ENCODE results near the gene THADA.

Gene THADA

DNA sequence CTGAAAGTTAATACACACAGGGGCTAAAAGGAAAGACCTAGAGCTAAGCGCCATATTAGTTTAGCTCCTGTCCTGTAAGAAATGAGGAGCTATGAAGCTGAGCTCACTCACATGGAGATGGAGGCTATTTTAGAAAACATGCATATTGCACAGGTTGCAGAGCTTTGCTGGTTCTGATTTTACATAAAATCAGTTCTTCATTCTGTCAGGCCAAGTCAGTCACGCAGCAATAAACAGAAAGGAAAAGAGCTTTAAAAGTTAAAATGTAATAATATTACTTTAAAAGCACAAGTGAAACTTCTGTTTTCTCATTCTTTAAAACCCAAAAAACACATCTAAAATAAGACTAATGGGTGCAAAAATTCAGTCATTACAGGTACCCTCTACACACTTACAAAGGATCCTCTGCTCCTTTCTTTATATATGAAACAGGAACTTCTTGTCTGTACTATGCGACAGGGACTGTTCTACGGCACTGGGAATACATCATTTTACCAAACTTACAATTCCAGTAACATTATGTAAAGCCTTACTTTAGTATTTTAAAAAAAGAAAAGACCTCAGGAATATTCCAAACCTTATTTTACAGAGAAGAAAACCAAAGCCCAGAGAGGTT is 113.8 kb downstream of the THADA start:
- H3K27me3 ChIP-seq (ENCODE audit: low read length) = no peaks in the 10 kb centered on the region
- no peaks in the 10 kb centered on the region for H3K79me2 ChIP-seq (ENCODE audit: insufficient read depth, low read length)
- H3K9me3 ChIP-seq (ENCODE audit: insufficient read depth, low read length) = no peaks in the 10 kb centered on the region
- no peak overlapping the region for H3K4me2 ChIP-seq (ENCODE audit: low read depth, low read length, poor library complexity, severe bottlenecking)
- H3F3A ChIP-seq (ENCODE audit: insufficient read depth) = peaks cover 11% of the 10 kb centered on the region
- H3K36me3 ChIP-seq (ENCODE audit: low read length) = no peaks in the 10 kb centered on the region
- no peak overlapping the region for H3K4me3 ChIP-seq (ENCODE audit: insufficient read depth, low read length, poor library complexity, severe bottlenecking)
- H3K9me2 ChIP-seq (replicated peaks; ENCODE audit: insufficient read depth, low read length) = no peaks in the 10 kb centered on the region
- no peak overlapping the region for H2AFZ ChIP-seq (ENCODE audit: low read depth, low read length, severe bottlenecking)
- no peak overlapping the region for H3K9ac ChIP-seq (ENCODE audit: low read length)
- H4K20me1 ChIP-seq (ENCODE audit: low read depth, low read length) = no peaks in the 10 kb centered on the region
- H3K27ac ChIP-seq (ENCODE audit: low read depth, low read length) = no peak overlapping the region
- no peak for TF ChIP-seq EZH2phosphoT487 (conservative IDR thresholded peaks at IDR 0.05; ENCODE audit: low read length)
- TF ChIP-seq, protein P1, sequence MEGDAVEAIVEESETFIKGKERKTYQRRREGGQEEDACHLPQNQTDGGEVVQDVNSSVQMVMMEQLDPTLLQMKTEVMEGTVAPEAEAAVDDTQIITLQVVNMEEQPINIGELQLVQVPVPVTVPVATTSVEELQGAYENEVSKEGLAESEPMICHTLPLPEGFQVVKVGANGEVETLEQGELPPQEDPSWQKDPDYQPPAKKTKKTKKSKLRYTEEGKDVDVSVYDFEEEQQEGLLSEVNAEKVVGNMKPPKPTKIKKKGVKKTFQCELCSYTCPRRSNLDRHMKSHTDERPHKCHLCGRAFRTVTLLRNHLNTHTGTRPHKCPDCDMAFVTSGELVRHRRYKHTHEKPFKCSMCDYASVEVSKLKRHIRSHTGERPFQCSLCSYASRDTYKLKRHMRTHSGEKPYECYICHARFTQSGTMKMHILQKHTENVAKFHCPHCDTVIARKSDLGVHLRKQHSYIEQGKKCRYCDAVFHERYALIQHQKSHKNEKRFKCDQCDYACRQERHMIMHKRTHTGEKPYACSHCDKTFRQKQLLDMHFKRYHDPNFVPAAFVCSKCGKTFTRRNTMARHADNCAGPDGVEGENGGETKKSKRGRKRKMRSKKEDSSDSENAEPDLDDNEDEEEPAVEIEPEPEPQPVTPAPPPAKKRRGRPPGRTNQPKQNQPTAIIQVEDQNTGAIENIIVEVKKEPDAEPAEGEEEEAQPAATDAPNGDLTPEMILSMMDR (IDR thresholded peaks at IDR 0.05; ENCODE audit: insufficient read depth, low read length, poor library complexity, severe bottlenecking) = no peak

DNA sequence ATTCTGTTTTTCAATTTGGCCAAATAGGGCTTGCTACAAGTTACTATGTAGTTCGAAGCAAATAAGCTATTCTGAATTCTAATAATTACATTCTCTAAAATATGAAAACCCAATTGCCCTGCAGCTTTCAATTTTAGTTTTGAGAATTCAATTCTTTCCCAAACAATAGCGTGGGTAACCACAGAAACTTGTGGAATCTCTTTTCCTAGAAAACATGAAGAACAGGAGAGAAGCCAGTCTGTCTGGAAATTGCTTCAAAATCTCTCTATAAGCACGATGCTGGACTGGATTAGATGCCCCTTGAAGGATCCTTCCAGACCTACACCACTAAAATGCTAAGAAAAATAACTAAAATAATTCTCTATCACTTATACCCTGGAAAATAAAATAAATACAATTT is 115.0 kb downstream of the THADA start:
- Histone ChIP-seq H3K79me2 (ENCODE audit: insufficient read depth, low read length) (no peaks in the 10 kb centered on the region), H3K9ac (ENCODE audit: low read length) (no peak overlapping the region), H3K9me3 (ENCODE audit: insufficient read depth, low read length) (no peaks in the 10 kb centered on the region), H4K20me1 (ENCODE audit: low read depth, low read length) (no peaks in the 10 kb centered on the region), H3K9me2 (replicated peaks; ENCODE audit: insufficient read depth, low read length) (no peaks in the 10 kb centered on the region), H3K4me2 (ENCODE audit: low read depth, low read length, poor library complexity, severe bottlenecking) (no peak overlapping the region), H3K27ac (ENCODE audit: low read depth, low read length) (no peak overlapping the region), H2AFZ (ENCODE audit: low read depth, low read length, severe bottlenecking) (no peak overlapping the region), H3K36me3 (ENCODE audit: low read length) (no peaks in the 10 kb centered on the region), H3F3A (ENCODE audit: insufficient read depth) (peaks cover 11% of the 10 kb centered on the region), H3K27me3 (ENCODE audit: low read length) (no peaks in the 10 kb centered on the region), H3K4me3 (ENCODE audit: insufficient read depth, low read length, poor library complexity, severe bottlenecking) (no peak overlapping the region)
- TF ChIP-seq, protein P1 (IDR thresholded peaks at IDR 0.05; ENCODE audit: insufficient read depth, low read length, poor library complexity, severe bottlenecking) = no peak
- no peak for TF ChIP-seq EZH2phosphoT487 (conservative IDR thresholded peaks at IDR 0.05; ENCODE audit: low read length)

DNA sequence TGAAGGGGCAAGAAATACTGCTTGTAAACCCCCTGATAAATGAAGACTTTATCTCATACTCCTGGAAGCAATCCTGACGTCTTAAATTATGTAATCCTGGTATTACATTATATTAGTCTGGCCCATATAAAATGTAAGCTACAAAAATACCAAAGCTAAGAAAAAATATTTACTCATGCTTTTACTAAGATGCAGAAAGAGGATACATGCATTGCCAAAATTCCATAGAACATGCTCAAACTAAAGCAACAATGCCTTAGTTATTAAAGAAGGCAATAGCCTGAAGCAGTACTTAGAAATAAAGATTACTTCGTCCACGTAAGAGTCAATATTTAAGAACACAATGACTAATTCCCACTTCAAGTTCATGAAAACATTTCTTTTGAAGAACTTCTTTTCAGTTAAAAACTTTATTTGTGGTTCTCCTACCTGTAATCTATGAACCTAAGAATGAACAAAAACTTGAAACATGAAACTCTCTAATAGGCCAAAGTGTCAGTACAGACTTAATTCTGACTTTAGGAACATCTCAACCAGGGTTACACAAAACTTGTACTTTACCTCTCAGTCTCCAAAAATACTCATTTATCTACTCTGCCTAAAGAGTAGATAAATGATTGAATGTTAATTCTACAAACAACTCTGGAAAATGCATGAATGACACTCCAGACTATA is 117.3 kb downstream of the THADA start:
- H3K9me2 ChIP-seq (replicated peaks; ENCODE audit: insufficient read depth, low read length) = no peaks in the 10 kb centered on the region
- H4K20me1 ChIP-seq (ENCODE audit: low read depth, low read length) = no peaks in the 10 kb centered on the region
- no peak overlapping the region for H3K27ac ChIP-seq (ENCODE audit: low read depth, low read length)
- H3F3A ChIP-seq (ENCODE audit: insufficient read depth) = no peaks in the 10 kb centered on the region
- H3K27me3 ChIP-seq (ENCODE audit: low read length) = no peaks in the 10 kb centered on the region
- no peak overlapping the region for H2AFZ ChIP-seq (ENCODE audit: low read depth, low read length, severe bottlenecking)
- no peaks in the 10 kb centered on the region for H3K36me3 ChIP-seq (ENCODE audit: low read length)
- H3K4me3 ChIP-seq (ENCODE audit: insufficient read depth, low read length, poor library complexity, severe bottlenecking) = no peak overlapping the region
- H3K9ac ChIP-seq (ENCODE audit: low read length) = no peak overlapping the region
- TF ChIP-seq, protein P1 (IDR thresholded peaks at IDR 0.05; ENCODE audit: insufficient read depth, low read length, poor library complexity, severe bottlenecking) = no peak
- TF ChIP-seq EZH2phosphoT487 (conservative IDR thresholded peaks at IDR 0.05; ENCODE audit: low read length) = no peak
- H3K79me2 ChIP-seq (ENCODE audit: insufficient read depth, low read length) = no peaks in the 10 kb centered on the region
- H3K9me3 ChIP-seq (ENCODE audit: insufficient read depth, low read length) = no peaks in the 10 kb centered on the region
- H3K4me2 ChIP-seq (ENCODE audit: low read depth, low read length, poor library complexity, severe bottlenecking) = no peak overlapping the region
